Upper lobe of left lung (tissue), 4 donors: ENCODE data around the gene GMPPB.

Source experiments
- POLR2A ChIP-seq, 4 donors: fragments of 450-650 bp; IDR thresholded peaks; one replicate each; pipeline ENCODE4 v1.5.1; 2016 to 2017; ENCODE audit warnings: antibody characterized with exemption in 4 of 4, mild to moderate bottlenecking in 2 of 4
- TF ChIP-seq, protein P1 (sequence below), 6 experiments: fragments of 450-650 bp in 4 of 6; fragments of 200-600 bp in 2 of 6; sonication (generic) in 2 of 6; IDR thresholded peaks; one replicate each; pipeline ENCODE4 v1.5.1; 2016 to 2019; ENCODE audit warnings: antibody characterized with exemption in 6 of 6

DNA sequence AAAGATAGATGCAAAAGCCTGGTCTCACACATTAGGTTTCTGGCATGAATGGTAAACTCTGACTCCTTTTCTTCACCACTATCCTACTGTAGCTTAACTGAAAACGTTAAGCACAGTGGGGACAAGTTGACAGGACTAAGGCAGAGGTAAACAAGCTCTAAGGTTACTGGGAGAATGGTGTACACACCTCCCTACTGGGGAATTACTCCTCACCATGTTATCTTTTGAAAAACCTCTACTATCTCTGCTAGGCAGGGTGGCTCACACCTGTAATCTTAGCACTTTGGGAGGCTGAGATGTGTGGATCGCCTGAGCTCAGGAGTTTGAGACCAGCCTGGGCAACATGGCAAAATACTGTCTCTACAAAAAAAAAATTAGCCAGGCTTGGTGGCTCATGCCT lies 33.4 kb upstream of the GMPPB start:
- TF ChIP-seq, protein P1, sequence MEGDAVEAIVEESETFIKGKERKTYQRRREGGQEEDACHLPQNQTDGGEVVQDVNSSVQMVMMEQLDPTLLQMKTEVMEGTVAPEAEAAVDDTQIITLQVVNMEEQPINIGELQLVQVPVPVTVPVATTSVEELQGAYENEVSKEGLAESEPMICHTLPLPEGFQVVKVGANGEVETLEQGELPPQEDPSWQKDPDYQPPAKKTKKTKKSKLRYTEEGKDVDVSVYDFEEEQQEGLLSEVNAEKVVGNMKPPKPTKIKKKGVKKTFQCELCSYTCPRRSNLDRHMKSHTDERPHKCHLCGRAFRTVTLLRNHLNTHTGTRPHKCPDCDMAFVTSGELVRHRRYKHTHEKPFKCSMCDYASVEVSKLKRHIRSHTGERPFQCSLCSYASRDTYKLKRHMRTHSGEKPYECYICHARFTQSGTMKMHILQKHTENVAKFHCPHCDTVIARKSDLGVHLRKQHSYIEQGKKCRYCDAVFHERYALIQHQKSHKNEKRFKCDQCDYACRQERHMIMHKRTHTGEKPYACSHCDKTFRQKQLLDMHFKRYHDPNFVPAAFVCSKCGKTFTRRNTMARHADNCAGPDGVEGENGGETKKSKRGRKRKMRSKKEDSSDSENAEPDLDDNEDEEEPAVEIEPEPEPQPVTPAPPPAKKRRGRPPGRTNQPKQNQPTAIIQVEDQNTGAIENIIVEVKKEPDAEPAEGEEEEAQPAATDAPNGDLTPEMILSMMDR (IDR thresholded peaks at IDR 0.05), result no peak
- no peak for TF ChIP-seq POLR2A (IDR thresholded peaks at IDR 0.05)
